GM21529 (cell line): Measurements from ENCODE around the gene SLC25A19.
"Not testable (repeated sequence)": the region's sequence is repeated elsewhere in the genome, so short reads cannot be mapped to it uniquely, and the experiment has no call there.

ENCODE experiments used
- ATAC-seq: cut with Tn5 transposase; IDR thresholded peaks from one replicate; pipeline ENCODE4 v1.9.1; 2021; ENCODE audit not compliant: unreplicated experiment

Gene SLC25A19

GRCh38 chr17:75301502-75302206 is 12.4 kb upstream of the SLC25A19 start:
- ATAC-seq: no peak

- ATAC-seq: no peak
Observed at GRCh38 chr17:75301049-75301448, 11.8 kb upstream of the SLC25A19 start.

- no peak for ATAC-seq
Observed at GRCh38 chr17:75300280-75300679, 11.0 kb upstream of the SLC25A19 start.

- peak; percentile 62 for ATAC-seq
Observed at GRCh38 chr17:75295201-75296158, 6.2 kb upstream of the SLC25A19 start.

- ATAC-seq: not testable (repeated sequence)
Observed at GRCh38 chr17:75292810-75293448, 3.7 kb upstream of the SLC25A19 start.

- peak; percentile 19 for ATAC-seq
Observed at GRCh38 chr17:75289832-75290337, 652 bp upstream of the SLC25A19 start.

GRCh38 chr17:75288770-75289114 is 491 bp downstream of the SLC25A19 start:
- ATAC-seq: peak; percentile 15

- ATAC-seq: no peak
Observed at GRCh38 chr17:75288359-75288758, 874 bp downstream of the SLC25A19 start.

GRCh38 chr17:75287221-75287620 is 2.0 kb downstream of the SLC25A19 start:
- no peak for ATAC-seq

GRCh38 chr17:75285123-75285522 is 4.1 kb downstream of the SLC25A19 start:
- no peak for ATAC-seq

GRCh38 chr17:75280189-75280588 is 9.0 kb downstream of the SLC25A19 start:
- not testable (repeated sequence) for ATAC-seq

- no peak for ATAC-seq
Observed at GRCh38 chr17:75277664-75278071, 11.6 kb downstream of the SLC25A19 start.

GRCh38 chr17:75273977-75274708 is 15.1 kb downstream of the SLC25A19 start:
- ATAC-seq: no peak

- no peak for ATAC-seq
Observed at GRCh38 chr17:75272848-75273184, 16.4 kb downstream of the SLC25A19 start.

GRCh38 chr17:75271955-75272847 is 17.0 kb downstream of the SLC25A19 start:
- ATAC-seq: no peak

GRCh38 chr17:75271233-75271954 is 17.8 kb downstream of the SLC25A19 start:
- ATAC-seq: peak; percentile 60

- peak; percentile 12 for ATAC-seq
Observed at GRCh38 chr17:75270966-75271232, 18.3 kb downstream of the SLC25A19 start, which contains the start of gene MIF4GD. Gene MIF4GD, minus strand, starts transcription at chr17:75271231. Its CDS starts 1,036 bp downstream, at chr17:75270195.

- peak; percentile 38 for ATAC-seq
Observed at GRCh38 chr17:75270218-75270965, 18.8 kb downstream of the SLC25A19 start.

- ATAC-seq: no peak
Observed at GRCh38 chr17:75269844-75270217, 19.4 kb downstream of the SLC25A19 start.
